Upper lobe of left lung (tissue), 6 donors: ENCODE measurements around the gene C6. TPM values are rescaled to one million over a fixed set of nuclear protein-coding genes. Genes with fewer than 3 reads are reported as not detected.

ENCODE experiments used
- ATAC-seq, 2 donors: fragments of 200-7000 bp; cut with Tn5 transposase; one replicate each; pipeline ENCODE4 v1.9.1; 2022; ENCODE audit warnings: mild to moderate bottlenecking in 2 of 2, moderate library complexity in 2 of 2; ENCODE audit not compliant: low FRiP score in 2 of 2
- DNase-seq, 2 donors: peaks; one replicate each; pipeline ENCODE4 v3.0.0-alpha.2; 2019 to 2020
- H3K27ac ChIP-seq, 4 donors: fragments of 200-600 bp; sonication (generic); one replicate each; pipeline ENCODE4 v1.5.1; 2016 to 2019
- H3K27me3 ChIP-seq, 4 donors: fragments of 200-600 bp; sonication (generic); one replicate each; pipeline ENCODE4 v1.5.1; 2017 to 2019
- H3K36me3 ChIP-seq, 4 donors: fragments of 200-600 bp; sonication (generic); one replicate each; pipeline ENCODE4 v1.5.1; 2016 to 2019
- H3K4me1 ChIP-seq, 4 donors: fragments of 200-600 bp; sonication (generic); one replicate each; pipeline ENCODE4 v1.5.1; 2018 to 2019
- H3K4me3 ChIP-seq, 4 donors: fragments of 200-600 bp; sonication (generic); one replicate each; pipeline ENCODE4 v1.5.1; 2017 to 2019; ENCODE audit warnings: mild to moderate bottlenecking in 2 of 4, moderate library complexity in 1 of 4
- H3K9me3 ChIP-seq, 4 donors: fragments of 200-600 bp; sonication (generic); one replicate each; pipeline ENCODE4 v1.5.1; 2018 to 2019
- CTCF ChIP-seq, 6 experiments: fragments of 450-650 bp in 4 of 6; fragments of 200-600 bp in 2 of 6; sonication (generic) in 2 of 6; IDR thresholded peaks; one replicate each; pipeline ENCODE4 v1.5.1; 2016 to 2019; ENCODE audit warnings: antibody characterized with exemption in 6 of 6
- EP300 ChIP-seq, 4 donors: sonication (generic); formaldehyde crosslinking; IDR thresholded peaks; one replicate each; pipeline ENCODE4 v1.5.1; 2017; ENCODE audit warnings: antibody characterized with exemption in 4 of 4, control low read depth in 2 of 4
- POLR2A ChIP-seq, 4 donors: fragments of 450-650 bp; IDR thresholded peaks; one replicate each; pipeline ENCODE4 v1.5.1; 2016 to 2017; ENCODE audit warnings: antibody characterized with exemption in 4 of 4, mild to moderate bottlenecking in 2 of 4
- POLR2AphosphoS5 ChIP-seq, 2 donors: sonication (generic); formaldehyde crosslinking; IDR thresholded peaks; one replicate each; pipeline ENCODE4 v1.5.1; 2017; ENCODE audit warnings: antibody characterized with exemption in 2 of 2
- WGBS, 2 donors: methylation state at CpG; one replicate each; pipeline ENCODE4 v1.1.5; 2017 to 2018; 5-methylcytosine and 5-hydroxymethylcytosine counted together
- total RNA-seq, 6 donors: library from RNA; depleted of rRNA in 4 of 6; stranded (reverse); fragments of >200 nt in 4 of 6; gene quantifications; one replicate each; pipeline versions ENCODE4 v1.1.0 to v1.2.1, GENCODE V29; 2016 to 2021
- donor health status: DM: no; HTN: no; CAD: no; lungs with moderate emphysema.
- donor health status: DM: no; HTN: yes; CAD: no; lungs with severe emphysema.

The C6 gene
- total RNA-seq, 6 donors from 2014 or later, result 0.89 to 35.6 (median 11.1) TPM

GRCh38 chr5:41247135-41247534, 33.8 kb upstream of the C6 start:
- 65 to 86% methylated on average over 1 of the region's 1 CpG for WGBS, 2 donors
- no peak overlapping the region for H3K4me3 ChIP-seq
- no peaks in the 10 kb centered on the region for H3K36me3 ChIP-seq
- no peaks in the 10 kb centered on the region for H3K27me3 ChIP-seq
- H3K4me1 ChIP-seq, result no peaks in the 10 kb centered on the region
- no peaks in the 10 kb centered on the region for H3K9me3 ChIP-seq
- TF ChIP-seq CTCF (IDR thresholded peaks at IDR 0.05) (no peak), POLR2AphosphoS5 (IDR thresholded peaks at IDR 0.05) (no peak), EP300 (IDR thresholded peaks at IDR 0.05) (no peak), POLR2A (IDR thresholded peaks at IDR 0.05) (no peak)
- DNase-seq (no peak), ATAC-seq (no peak)
- H3K27ac ChIP-seq, result no peak overlapping the region

- no peak overlapping the region for H3K27ac ChIP-seq
- TF ChIP-seq EP300 (IDR thresholded peaks at IDR 0.05) (no peak), CTCF (IDR thresholded peaks at IDR 0.05) (no peak), POLR2A (IDR thresholded peaks at IDR 0.05) (no peak), POLR2AphosphoS5 (IDR thresholded peaks at IDR 0.05) (no peak)
- DNase-seq (no peak), ATAC-seq (no peak)
- H3K4me3 ChIP-seq, result no peak overlapping the region
- H3K9me3 ChIP-seq, result no peaks in the 10 kb centered on the region
- no peaks in the 10 kb centered on the region for H3K36me3 ChIP-seq
- 80 to 100% methylated on average over 1 of the region's 1 CpG for WGBS, 2 donors
- no peaks in the 10 kb centered on the region for H3K4me1 ChIP-seq
- H3K27me3 ChIP-seq, result no peaks in the 10 kb centered on the region
Observed at GRCh38 chr5:41246376-41246775, 33.0 kb upstream of the C6 start.

- no peak for ATAC-seq
- H3K36me3 ChIP-seq, result no peaks in the 10 kb centered on the region
- 89 to 91% methylated on average over 1 of the region's 1 CpG for WGBS, 2 donors
- H3K27me3 ChIP-seq, result no peaks in the 10 kb centered on the region
- no peaks in the 10 kb centered on the region for H3K9me3 ChIP-seq
- H3K4me3 ChIP-seq, result no peak overlapping the region
- no peaks in the 10 kb centered on the region for H3K4me1 ChIP-seq
- no peak for DNase-seq
- H3K27ac ChIP-seq, result no peak overlapping the region
- no peak for TF ChIP-seq CTCF (IDR thresholded peaks at IDR 0.05)
- no peak for TF ChIP-seq POLR2A (IDR thresholded peaks at IDR 0.05)
- TF ChIP-seq POLR2AphosphoS5 (IDR thresholded peaks at IDR 0.05), result no peak
- no peak for TF ChIP-seq EP300 (IDR thresholded peaks at IDR 0.05)
Observed at GRCh38 chr5:41243558-41243957, 30.2 kb upstream of the C6 start.

GRCh38 chr5:41240985-41241384, 27.7 kb upstream of the C6 start:
- DNase-seq (peak in 1 of 2 donors; percentile 16), ATAC-seq (peak in 1 of 2 donors; percentile 55)
- H3K4me1 ChIP-seq, result no peaks in the 10 kb centered on the region
- WGBS, 2 donors, result 82 to 100% methylated on average over 1 to 3 of the region's 3 CpGs
- H3K9me3 ChIP-seq, result no peaks in the 10 kb centered on the region
- H3K4me3 ChIP-seq, result no peak overlapping the region
- no peaks in the 10 kb centered on the region for H3K36me3 ChIP-seq
- no peaks in the 10 kb centered on the region for H3K27me3 ChIP-seq
- H3K27ac ChIP-seq, result no peak overlapping the region
- TF ChIP-seq CTCF (IDR thresholded peaks at IDR 0.05) (no peak), POLR2AphosphoS5 (IDR thresholded peaks at IDR 0.05) (no peak), EP300 (IDR thresholded peaks at IDR 0.05) (no peak), POLR2A (IDR thresholded peaks at IDR 0.05) (no peak)

GRCh38 chr5:41240390-41240789, 27.1 kb upstream of the C6 start:
- Histone ChIP-seq H3K9me3 (no peaks in the 10 kb centered on the region), H3K36me3 (no peaks in the 10 kb centered on the region), H3K4me1 (no peaks in the 10 kb centered on the region), H3K27ac (no peak overlapping the region), H3K4me3 (no peak overlapping the region), H3K27me3 (no peaks in the 10 kb centered on the region)
- no peak for DNase-seq
- TF ChIP-seq CTCF (IDR thresholded peaks at IDR 0.05) (no peak), EP300 (IDR thresholded peaks at IDR 0.05) (no peak), POLR2AphosphoS5 (IDR thresholded peaks at IDR 0.05) (no peak), POLR2A (IDR thresholded peaks at IDR 0.05) (no peak)
- 98 to 100% methylated on average over 3 of the region's 3 CpGs for WGBS, 2 donors
- ATAC-seq, result peak in 1 of 2 donors; percentile 23
